GM12875 (cell line): Measurements from ENCODE around the gene TTC38.

ENCODE experiments used
- H3K4me3 ChIP-seq: one replicate; pipeline ENCODE4 v1.5.1; 2011; ENCODE audit warnings: low read depth, low read length, control low read depth
- TF ChIP-seq, protein P1 (sequence below): IDR thresholded peaks from 2 replicates; pipeline ENCODE4 v1.5.1; 2011; ENCODE audit warnings: low read depth, mild to moderate bottlenecking, control low read depth, inconsistent platforms, low read length, moderate library complexity, borderline replicate concordance; ENCODE audit not compliant: insufficient read depth

Gene TTC38

DNA sequence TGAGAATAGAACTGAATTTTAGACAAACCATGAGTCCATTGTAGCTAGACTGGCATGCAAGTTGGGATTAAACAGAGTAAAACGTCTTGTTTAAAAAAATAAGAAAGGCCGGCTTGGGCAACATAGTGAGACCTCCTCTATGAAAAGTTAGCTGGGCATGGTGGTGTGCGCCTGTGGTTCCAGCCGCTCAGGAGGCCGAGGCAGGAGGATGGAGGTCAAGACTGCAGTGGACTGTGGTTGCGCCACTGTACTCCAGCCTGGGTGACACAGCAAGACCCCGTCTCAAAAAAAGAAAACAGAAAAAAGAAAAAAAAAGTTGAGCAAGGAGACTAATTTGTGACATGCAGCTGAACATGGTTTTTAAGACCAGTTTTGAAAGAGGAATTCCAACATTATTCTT lies 41.2 kb upstream of the TTC38 start:
- H3K4me3 ChIP-seq: no peak overlapping the region

GRCh38 chr22:46229701-46230100 lies 38.1 kb upstream of the TTC38 start:
- TF ChIP-seq, protein P1, sequence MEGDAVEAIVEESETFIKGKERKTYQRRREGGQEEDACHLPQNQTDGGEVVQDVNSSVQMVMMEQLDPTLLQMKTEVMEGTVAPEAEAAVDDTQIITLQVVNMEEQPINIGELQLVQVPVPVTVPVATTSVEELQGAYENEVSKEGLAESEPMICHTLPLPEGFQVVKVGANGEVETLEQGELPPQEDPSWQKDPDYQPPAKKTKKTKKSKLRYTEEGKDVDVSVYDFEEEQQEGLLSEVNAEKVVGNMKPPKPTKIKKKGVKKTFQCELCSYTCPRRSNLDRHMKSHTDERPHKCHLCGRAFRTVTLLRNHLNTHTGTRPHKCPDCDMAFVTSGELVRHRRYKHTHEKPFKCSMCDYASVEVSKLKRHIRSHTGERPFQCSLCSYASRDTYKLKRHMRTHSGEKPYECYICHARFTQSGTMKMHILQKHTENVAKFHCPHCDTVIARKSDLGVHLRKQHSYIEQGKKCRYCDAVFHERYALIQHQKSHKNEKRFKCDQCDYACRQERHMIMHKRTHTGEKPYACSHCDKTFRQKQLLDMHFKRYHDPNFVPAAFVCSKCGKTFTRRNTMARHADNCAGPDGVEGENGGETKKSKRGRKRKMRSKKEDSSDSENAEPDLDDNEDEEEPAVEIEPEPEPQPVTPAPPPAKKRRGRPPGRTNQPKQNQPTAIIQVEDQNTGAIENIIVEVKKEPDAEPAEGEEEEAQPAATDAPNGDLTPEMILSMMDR: no peak
- H3K4me3 ChIP-seq: no peak overlapping the region

More for the DNA sequence above, 41.2 kb upstream of the TTC38 start:
- TF ChIP-seq, protein P1: no peak

DNA sequence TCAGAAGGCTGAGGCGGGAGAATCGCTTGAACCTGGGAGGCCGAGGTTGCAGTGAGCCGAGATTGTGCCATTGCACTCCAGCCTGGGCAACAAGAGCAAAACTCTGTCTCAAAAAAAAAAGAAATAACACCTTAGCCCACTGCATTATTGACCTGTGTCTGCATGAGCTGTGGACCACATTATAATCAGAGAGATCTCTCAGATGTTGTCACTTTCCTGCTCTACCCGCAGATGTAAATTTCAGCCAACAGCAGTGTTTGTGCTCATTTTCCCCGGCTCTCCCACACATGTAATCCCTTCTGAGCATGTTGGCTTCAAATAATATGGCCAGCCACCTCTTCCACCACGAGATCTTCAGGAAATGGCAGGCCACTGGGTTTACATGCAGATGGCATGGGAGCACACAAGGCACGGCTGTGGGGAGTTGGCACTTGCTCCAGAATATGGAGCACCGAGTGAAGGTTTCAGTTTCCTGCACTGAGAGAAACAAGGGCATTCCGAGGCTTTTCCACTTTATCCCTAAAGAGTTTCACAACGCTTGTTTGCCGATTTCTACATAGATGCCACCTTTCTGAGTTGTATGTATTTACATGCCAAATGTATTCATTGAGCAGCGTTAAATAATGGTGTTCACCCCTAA lies 37.4 kb upstream of the TTC38 start:
- TF ChIP-seq, protein P1: no peak
- H3K4me3 ChIP-seq: no peak overlapping the region

GRCh38 chr22:46233231-46233630 lies 34.6 kb upstream of the TTC38 start:
- TF ChIP-seq, protein P1: no peak
- H3K4me3 ChIP-seq: no peak overlapping the region

GRCh38 chr22:46234969-46235368 lies 32.8 kb upstream of the TTC38 start:
- no peak overlapping the region for H3K4me3 ChIP-seq
- TF ChIP-seq, protein P1: no peak

DNA sequence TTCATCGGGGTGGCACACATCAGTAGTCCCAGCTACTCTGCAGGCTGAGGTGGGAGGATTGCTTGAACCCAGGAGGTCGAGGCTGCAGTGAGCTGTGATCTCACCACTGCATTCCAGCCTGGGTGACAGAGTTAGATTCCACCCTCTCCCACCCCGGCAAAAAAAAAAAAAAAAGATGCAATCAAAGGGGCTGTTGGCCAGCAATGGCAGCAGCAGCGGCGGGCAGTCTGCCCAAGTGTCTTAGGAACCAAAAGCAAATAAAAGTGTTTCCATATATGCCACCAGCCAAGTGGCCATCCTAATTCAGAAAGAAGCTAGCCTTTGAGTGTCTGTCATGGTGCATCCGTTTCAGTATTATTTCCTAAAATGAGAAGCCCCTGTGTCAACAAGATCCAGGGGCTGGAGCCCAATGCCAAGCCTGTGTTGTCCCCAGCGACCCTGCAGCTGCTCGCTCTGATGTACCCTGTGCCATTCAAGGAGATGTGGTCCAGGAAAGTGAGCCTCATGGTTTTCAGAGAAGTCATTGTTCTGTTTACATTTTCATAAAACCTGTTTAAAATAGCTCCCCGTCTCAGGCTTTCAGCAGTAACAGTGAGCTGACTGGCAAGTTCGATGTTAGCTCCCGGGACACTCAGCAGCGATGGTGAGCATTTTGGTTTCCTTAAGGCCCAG lies 30.2 kb upstream of the TTC38 start:
- H3K4me3 ChIP-seq: no peak overlapping the region
- TF ChIP-seq, protein P1: no peak

GRCh38 chr22:46238541-46238940 lies 29.3 kb upstream of the TTC38 start:
- TF ChIP-seq, protein P1: no peak
- H3K4me3 ChIP-seq: no peak overlapping the region
